Stimulated activated CD4-positive, alpha-beta T cell treated with anti-CD3 and anti-CD28 coated beads, Interleukin-1b, Interleukin-23, amount 100 ng/mL, for 4 hours (primary cell): ENCODE data around the gene MRPS23.

Source experiments
- DNase-seq, 2 donors: peaks; one replicate each; pipeline ENCODE4 v3.0.0-alpha.2; 2020; ENCODE audit warnings: low read depth in 2 of 2

Gene MRPS23

DNA sequence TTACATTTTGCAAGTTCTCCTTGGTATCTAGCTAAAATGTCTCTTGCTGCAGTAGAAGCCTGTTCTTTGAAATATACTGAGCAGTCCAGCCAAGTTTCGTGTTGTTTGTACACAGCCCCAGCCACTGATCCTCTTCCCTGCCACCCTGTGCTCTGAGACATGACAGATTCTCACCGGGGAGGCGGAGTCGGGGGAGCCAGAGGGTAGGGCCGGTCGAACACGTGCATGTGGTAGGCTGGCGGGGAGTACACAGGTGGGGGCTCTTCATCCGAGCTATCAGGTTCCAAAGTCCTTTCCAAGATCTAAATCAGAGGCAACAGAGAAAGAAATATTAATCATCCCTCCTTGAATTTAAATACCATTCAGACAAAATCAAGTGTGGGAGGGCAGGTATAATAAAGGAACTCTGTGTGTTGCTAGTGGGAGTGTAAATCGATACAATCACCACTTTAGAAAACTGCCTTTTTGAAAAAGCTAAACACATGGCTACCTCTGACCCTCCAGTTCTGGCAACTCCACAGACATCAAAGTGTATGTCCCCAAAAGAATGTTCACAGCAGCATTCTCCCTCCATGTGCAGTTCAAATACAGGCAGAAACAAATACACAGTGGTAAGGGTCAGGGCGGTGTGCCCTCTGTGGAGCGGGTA is 29.7 kb upstream of the MRPS23 start:
- DNase-seq, result no peak

DNA sequence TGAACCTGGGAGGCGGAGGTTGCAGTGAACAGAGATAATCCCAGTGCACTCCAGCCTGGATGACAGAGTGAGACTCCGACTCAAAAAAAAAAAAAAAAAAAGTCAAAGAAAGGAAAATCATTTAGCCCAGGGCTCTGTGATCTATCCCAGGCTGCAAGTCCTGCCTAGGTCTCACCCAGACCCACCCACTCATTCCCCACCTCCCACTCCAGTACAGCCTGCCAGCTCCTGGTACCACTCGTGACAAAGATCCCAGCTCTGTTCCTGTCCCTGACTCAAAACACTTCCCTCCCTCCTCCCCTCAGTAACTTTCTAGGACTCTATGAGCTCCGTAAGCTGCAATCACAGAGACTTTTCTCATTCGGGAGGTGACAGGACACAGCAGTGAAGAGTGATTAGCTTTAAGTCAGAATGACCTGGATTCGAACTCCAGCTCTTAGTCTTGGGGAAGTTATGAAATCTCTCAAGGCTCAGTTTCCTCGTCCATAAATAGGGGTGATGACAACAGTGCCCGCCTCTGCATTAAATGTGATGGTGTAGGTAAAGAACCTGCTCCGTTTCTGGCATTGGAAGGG is 28.0 kb upstream of the MRPS23 start:
- DNase-seq, result no peak

DNA sequence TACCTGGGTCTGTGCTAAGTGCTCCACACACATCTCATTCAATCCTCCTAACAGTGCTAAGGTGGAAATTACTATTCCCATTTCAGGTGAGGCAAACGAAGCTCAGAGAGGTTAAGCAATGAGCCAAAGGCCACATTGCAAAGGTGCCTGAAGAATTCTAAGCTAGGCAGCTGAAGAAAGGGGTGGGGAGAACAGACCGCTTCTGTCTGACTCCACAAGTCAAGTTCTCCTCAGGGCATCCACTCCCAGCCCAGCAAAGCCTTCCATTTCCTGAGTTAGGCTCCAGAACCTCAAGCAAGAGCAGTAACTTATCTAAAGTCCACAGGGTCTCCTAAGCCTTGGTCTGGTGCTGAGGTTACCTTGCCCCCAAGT is 27.0 kb upstream of the MRPS23 start:
- DNase-seq, result no peak

DNA sequence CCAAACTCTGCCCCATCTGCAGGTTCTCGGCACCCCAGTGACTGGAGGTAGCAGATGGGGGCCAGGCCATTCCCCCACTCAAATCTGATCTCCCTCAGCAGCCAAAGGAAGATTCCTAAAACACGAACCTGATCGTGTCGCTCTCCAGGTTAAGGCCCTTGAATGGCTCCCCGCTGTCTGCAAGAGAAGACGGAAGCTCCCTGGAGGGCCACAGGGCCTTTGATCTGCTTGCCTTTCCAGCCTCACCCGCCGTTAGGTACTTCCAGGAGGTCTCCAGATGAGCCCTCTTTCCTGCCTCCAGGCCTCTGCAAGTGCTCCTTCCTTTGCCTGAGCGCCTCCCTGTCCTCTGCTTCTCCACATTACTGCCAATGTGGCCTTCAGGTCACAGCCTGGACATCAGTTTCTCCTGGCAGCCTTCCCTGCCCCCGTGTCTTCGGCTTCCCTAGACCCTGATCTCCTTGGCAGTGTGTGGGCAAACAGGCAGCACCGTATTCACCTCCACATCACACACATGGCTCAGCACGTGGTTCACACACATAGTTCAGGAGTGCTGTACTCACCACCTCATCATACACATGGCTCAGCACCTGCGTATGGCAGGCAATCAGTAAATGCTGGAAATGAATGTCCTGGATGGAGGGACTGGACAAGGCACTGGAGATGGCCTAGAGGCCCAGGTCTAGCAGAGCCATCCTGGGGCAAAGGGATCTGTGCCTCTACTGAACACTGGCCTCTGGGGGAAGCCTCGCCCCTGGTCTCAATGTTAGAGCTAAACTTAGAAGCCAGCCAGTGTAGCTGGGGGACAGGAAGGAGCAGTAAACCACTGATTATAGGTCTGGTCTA is 26.4 kb upstream of the MRPS23 start:
- DNase-seq, result no peak

DNA sequence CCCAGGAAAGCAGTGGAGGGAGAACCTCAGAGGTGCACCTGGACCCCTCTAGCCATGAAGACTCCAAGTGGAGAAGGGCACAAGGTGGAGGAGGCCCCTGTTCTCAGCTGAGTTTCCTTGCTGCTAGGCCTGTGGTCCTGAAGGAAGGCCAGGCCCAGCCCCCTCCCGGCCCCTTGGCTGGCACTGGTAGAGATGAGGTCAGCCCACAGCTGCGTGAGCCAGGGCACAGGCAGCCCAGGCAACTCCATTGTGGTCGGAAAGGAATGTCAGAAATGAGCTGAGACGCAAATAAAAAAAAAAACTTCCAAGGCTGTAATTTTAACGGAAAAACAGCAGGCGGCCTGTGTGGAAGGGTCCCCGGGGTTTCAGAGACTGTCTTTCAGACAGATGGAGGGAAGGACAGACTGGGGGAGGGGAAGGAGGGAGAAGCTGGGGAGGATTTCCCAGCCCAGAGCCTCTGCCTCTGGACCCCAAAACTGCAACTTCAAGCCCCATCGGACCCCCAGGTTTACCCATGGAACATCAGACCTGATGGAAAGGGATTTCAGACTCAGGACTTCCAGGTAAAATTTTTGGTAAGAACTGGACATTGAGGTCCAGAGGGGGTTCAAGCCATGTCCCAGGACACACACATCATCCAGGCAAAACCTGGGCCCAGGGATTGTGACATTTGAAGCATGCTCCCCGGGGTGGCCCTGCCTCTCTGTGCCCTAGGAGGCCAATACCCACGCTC is 25.6 kb upstream of the MRPS23 start:
- DNase-seq, result no peak

DNA sequence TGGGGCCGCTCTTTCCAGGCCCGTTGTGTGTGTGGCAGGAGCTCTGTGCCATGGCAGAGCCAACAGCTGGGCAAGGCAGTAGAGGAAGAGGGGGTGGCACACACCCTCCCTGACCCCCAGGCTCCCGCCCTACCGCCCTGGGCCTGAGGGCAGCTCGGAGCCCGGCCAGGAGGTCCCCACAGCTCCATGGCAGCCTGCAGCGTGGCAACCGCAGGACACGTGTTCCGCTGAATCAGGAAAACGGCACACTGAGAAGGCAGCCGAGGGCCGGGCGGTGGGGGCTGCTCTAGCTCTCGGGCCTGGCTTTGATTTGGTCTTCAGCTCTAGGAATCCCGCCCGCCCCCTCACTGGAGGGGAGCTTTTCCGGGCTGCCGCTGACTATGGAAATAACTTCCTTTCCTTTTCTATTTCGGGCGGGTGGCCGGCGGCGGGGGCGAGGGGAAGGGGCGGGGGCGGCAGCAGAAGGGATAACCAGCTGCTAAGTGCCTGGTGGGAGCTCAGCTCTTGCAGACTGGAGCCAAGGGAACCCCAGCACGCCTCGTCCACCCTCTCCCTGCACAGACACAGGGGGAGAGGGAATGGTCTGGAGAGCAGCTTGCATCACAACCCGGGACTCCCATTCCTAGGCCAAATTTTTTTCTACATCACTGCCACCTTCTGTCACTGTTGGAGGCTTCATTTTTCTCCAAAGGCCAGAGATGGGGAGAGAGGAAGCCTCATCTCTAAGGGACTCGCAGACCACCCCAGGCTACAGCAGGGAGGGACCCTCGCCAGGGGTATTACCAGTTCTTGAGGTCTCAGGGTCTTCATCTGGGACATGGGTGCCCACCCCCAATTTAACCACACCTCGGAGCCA is 24.8 kb upstream of the MRPS23 start:
- DNase-seq, result peak in 1 of 2 donors; percentile 11

DNA sequence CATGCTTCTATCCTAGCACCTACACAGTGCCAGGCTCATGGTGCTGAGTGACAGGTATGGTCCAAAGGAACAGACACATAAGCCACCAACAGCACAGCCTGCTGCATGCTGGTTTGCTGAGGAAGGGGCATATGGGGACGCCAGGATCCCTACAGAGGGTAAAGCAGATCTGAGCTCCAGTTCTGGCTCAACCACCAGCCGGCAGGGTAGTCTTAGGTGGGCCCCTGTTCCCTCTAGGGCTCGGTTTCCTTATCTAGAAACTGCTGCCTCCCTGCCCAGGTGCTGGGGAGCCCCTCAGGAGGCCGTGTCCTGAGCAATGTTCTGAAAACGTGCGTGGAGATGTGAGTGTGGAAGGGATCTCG is 24.2 kb upstream of the MRPS23 start:
- DNase-seq, result no peak

DNA sequence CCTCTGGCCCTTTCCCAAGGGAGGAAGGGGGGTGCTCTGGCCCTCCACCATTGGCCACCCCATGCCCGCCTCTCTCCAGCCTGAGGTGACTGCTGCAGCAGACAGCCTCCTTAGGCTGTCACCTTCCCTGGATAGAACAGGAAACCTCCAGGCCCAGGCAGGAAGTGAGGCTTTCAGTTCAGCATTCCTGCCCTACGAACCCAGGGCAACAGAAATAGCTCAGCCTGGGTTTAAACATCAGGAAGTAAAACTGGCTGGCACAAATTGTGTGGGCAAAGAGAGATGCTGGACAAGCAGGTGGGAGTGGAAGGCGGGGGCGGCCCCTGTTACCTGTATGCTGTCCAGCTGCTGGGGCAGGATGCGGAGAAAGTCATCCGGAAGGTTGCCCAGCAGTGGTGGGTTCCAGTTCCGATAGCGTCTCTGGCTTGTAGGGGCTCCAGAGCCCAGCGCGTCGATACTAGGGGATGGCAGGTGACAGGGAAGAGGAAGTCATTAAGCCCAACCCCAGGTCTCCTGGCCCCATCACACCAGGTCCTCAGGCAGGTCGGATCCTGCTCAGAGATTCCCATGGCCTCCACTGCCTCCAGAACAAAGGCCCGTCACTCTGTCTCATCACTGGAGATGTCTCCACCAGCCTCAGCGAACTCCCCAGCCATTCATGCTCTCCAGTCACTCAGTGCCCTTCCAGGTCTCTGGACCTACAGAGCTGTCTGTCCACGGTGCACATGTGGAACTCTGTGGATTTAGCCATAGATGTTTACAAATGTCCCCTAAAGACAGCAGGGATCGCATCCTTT is 23.6 kb upstream of the MRPS23 start:
- DNase-seq, result no peak

DNA sequence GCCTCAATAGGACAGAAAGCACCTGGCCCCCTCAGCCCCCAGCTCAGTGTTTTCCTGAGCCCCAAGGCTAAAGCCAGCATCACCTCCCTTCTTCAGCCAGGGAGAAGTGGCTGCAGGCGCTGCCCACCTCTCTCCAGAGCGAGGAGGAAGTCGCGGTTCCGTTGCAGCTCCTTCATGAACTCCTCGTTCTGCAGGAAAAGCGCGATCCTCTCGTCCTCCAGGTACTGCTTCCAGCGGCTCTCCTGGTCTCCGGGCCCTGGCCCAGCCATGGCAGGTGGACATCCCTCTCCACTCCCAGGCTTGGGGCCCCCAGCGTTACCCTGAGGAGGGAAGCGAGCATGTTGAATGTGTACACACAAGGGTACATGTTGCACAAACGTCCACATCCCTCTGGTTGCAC is 22.7 kb upstream of the MRPS23 start:
- DNase-seq, result no peak

DNA sequence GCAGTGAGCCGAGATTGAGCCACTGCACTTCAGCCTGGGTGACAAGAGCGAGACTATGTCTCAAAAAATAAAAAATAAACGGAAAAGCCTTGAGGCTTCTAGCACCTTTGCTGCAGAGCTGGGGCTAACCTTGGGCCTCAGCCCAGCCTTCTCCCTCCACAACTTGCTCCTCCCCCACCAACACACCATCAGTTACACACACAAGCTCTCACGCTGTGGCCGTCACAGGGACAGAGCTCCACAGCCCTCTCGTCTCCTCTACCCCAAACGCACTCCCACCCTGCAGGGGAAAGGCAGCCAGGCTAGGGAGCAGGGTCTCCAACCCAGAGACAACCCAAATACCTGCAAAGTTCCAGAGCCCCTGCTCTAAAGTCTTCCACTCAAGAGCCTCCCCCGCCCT is 22.0 kb upstream of the MRPS23 start:
- DNase-seq, result no peak

DNA sequence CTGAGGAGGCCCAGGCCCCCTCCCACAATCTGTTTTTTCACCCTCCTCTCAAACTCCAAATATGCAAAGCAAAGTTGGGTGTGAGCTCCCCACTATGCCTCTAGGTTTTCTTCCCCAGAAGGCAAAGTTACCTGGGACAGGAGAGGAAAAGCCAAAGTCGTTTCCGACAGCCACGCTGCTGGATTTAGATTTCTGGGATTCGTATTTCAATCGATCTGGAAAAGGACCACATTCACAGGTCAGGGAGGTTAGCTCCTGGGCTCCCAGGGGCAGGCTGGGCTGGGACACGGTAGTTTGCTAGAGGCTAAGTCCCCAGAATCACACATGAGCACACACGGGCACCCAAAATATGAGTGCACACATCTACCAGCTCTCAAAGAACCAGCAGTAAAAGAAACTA is 21.3 kb upstream of the MRPS23 start:
- no peak for DNase-seq

DNA sequence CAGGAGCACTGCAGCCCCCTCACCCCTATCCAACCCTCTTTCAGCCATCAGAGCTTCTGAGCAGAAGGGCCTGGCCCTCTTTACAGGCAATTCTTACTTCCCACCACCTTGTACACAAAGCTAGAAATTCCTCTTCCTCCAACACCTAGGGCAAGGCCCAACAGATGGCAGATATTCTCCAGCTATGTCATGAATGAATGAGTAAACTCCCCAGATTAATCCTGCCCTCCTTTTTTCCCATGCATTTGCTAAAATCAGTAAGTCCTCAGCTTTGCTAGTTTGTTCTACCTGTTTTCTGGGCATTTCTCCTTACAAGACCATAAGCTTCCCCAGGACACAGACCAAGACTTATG is 20.4 kb upstream of the MRPS23 start:
- no peak for DNase-seq

DNA sequence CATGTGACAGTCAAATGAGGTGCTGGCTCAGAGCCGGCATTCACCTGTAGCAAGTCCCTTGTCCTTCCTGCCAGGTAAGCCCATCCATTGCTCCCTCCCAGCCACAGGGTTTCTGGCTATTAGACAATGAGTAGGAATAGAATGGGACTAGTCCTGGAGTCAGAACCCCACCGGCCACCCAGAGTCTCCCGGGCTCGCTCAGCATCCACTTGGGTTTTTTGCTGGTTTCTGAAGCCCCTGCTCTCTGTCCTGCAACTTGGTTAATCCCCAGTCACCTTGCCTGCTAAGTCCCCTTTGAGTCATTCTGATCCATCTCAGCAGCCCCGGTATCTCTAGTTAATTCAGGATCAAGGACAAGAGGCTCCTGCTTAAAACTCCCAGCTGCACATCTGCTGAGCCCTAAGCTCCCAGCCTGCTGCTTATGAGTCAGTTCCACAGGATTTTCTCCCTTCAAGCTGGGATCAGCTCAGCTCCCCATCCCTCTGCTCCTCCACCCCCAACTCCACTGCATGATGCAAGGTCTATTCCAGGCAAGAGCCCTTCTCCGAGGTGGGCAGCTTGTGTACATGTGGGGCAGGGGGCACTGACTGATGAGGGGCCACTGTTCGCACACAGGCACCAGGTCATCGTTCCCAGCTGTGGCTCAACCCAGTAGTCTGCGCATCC is 19.9 kb upstream of the MRPS23 start:
- no peak for DNase-seq

DNA sequence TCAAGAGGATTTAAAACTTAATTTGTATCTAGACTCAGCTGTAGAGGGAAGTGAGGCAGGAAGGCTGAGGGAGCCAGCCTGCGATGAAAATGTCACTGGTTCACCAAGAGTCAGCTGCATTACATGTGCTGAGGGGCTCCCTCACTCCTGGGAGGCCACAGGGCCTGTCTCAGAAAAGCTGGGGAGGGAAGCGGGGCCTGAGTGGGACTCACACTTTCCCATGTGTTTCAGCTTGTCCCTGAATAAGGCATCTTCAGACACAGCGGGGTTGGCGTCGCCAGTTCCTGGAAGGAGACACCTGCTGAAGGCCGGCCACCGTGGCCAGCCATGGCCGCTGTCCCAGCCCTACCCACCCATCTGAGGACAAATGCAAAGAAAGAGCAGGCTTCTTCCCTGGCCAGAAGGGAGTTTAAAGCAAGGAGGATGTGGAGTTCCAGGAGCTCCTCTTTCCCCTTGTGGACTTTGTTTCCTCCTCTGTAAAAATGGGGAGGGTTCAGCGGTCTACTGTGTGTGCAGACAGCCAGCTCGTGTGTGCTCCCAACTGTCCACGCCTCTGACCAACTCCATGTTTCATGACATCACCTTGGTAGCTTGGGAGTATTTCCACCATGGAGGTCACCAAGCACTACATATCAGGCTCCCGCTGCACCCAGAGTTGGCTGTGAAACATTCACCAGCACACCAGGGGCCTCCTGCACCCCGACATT is 19.2 kb upstream of the MRPS23 start:
- DNase-seq, result no peak

DNA sequence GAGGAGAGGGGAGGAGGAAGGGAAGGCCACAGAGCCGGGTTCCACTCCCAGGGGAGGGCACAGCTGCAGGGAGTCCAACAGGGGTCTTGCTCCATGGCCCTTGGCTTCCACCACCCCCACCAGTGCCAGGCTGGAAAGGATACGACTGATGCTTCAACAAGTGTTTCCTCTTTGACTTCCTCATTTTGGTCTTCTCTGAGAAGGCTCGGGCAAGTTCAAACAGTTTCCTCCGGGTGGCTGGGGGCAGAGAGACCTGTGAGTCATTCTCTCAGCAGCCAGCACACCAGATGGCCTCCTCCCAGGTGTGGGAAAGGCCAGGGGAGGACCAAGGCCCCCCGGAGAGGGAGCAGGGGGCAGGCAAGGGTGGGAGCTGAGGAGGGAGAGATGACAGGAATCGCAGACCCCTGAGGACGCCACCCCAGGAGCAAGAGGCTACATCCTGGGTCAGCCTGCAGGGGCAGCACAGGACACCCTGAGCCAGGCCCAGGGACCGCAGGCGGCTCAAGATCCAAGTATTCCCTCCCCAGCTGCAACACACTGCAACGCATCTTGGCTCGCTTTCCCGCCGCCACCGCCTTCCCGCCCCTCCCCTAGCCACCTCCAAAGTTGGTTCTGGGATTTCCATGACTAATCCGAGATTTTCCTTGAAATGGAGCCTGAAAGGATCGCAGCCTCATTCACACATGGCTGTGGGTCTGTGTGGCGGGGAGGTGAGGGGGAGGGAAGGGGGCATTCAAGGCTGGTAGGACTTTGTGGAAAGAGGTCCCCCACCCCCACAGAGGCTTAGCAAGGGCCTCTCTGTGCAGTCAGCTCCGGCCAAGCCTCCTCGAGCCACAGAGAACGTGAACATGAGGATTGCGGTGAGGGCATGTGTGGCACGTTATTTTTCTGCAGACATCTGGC is 18.4 kb upstream of the MRPS23 start:
- DNase-seq, result peak in 1 of 2 donors; percentile 14

DNA sequence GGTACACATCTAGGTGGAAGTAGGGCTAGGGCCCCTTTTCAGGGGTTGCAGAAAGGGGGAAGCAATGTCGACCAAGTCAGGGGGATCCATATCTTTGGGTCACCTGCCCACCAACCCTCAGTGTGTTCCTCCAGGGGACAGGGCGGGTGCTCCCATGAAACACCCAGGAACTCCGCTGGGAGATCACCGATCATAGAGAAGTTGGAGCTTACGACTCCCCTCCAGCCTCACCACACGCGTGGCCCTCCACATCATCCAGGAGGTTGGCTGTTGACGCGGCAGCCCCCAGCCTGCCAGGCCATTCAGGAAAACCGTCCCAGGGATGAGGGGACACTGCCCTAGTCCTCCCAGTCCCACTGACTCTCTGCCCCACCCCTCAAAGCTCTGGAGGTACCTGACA is 17.3 kb upstream of the MRPS23 start:
- DNase-seq, result no peak

DNA sequence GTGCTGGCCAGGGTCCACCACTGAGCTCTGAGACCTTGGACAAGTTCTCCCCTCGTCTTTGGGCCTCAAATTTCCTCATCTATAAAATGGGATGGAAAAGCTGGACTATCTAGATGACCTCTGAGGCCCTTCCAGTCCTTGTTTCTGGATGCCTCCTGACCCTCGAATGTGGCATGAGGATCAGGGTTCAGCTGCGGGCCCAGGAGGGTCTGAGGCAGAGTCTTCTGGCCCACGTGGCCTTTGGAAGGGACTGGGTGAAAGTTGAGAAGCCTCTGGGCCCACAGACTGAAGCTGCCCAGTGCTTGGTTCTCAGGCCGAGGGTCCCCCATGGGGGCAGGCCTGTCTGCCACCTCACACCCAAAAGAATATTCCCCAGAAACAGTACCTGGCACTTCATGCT is 16.9 kb upstream of the MRPS23 start:
- no peak for DNase-seq

DNA sequence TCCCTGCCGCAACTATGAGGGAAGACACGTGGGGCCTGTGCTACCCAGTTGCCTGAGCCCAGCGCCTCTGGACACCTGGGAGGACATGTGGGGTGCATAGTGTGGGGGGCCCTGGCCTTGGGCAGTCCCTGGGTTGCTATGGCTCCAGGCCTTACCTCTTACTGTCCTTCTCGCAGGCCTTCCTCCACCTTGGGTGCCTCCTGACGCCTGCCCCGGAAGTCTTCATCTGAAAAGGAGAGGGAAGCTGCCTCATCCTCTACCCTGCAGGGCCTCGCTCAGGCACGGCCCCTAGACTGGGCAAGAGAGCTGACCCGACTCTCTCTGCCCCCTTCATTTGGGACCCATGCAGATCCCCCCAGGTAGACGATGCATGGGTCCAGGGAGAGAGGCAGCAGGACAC is 16.5 kb upstream of the MRPS23 start:
- DNase-seq, result no peak

DNA sequence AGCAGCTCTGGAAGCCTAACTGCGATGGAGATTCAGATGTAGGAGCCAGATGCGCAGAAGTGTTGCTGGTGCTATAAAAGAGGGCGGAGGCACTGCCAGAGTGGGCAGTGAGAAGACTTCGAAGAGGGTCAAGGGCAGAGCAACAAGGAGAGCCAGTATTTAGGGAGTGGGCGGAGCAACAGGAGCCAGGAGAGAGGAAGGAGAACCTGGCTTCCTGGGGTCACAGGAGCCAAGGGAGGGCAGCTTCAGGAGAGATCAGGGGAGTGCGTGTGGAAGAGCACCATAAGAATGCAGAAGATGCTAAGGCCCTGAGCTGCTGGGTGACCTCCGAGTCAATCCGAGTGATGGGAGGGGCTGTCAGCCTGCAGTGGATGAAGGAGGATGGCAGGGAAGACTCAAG is 14.4 kb upstream of the MRPS23 start:
- no peak for DNase-seq
